ENCODE data around the gene LIFR. TPM values are rescaled to one million over a fixed set of nuclear protein-coding genes. Genes with fewer than 3 reads are reported as not detected.

Gene LIFR
- polyA plus RNA-seq, 1 of the 3 experiments (the other 2 are of a cell fraction) = 3.8 TPM

DNA sequence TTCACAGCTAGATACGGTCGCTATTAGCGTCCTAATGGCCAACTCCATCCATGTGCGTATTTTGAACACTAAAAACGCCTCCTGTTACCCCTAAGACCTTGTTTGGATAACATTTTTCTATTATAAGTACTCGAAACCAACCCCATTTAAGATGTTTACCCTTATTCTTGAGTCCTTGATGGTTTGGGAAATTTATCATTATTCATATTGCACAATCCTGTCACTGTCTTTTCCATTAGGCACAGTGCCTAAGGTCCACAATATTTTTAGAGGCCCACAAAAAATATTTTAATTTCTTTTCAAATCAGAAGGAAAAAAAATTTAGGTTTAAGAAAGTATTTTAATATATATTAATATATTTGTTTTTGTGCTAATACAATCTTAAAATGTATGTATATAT is 1.3 kb upstream of the LIFR start:
- peaks cover 4% of the 10 kb centered on the region for H3F3A ChIP-seq (replicated peaks; ENCODE audit: insufficient read depth)
- ChIA-PET POLR2A (interaction anchor here (0.7 kb wide), 1 partner anchor 17 kb away, joined by 3 read pairs; no protein-coding TSS in a partner anchor), CTCF (interaction anchor here (0.6 to 1.5 kb wide), 4 partner anchors 16 to 250 kb away, joined by 3 to 6 read pairs (median 4); no protein-coding TSS in a partner anchor)
- peaks cover 0 to 4% of the 10 kb centered on the region in 2 experiments; a peak in 2 of 4 replicates for H3K4me1 ChIP-seq (ENCODE audit: control insufficient read depth in 1 of 2, insufficient read depth in 2 of 2, low read depth in 1 of 2, low read length in 1 of 2)
- no peaks in the 10 kb centered on the region for H3K9me3 ChIP-seq
- H3K9me2 ChIP-seq = no peaks in the 10 kb centered on the region
- peak overlapping the region in 1 of 2 experiments; percentile 97; a peak in 2 of 4 replicates for H3K27ac ChIP-seq (ENCODE audit: low read depth in 2 of 2, low read length in 1 of 2)
- H3K9ac ChIP-seq = no peak overlapping the region
- TF ChIP-seq YY1 (IDR thresholded peaks at IDR 0.05; ENCODE audit: low read depth) (no peak), GABPA (IDR thresholded peaks at IDR 0.05; ENCODE audit: low read depth) (no peak), NRF1 (IDR thresholded peaks at IDR 0.05; ENCODE audit: low read depth, low read length) (no peak), SMC3 (IDR thresholded peaks at IDR 0.05; ENCODE audit: low read depth, low read length) (no peak), EP300 (IDR thresholded peaks at IDR 0.05; ENCODE audit: borderline replicate concordance in 1 of 2, low read depth in 1 of 2, low read length in 1 of 2) (no peak), MAX (IDR thresholded peaks at IDR 0.05; ENCODE audit: low read depth) (no peak), CHD2 (IDR thresholded peaks at IDR 0.05; ENCODE audit: low read length, partially characterized antibody) (no peak), RXRA (IDR thresholded peaks at IDR 0.05; ENCODE audit: borderline replicate concordance, low read depth) (no peak), FOXJ3 (CRISPR knock-in tag; IDR thresholded peaks at IDR 0.05) (no peak), RCOR1 (IDR thresholded peaks at IDR 0.05; ENCODE audit: low read length) (no peak), GATA2 (CRISPR knock-in tag; IDR thresholded peaks at IDR 0.05) (no peak), REST (IDR thresholded peaks at IDR 0.05; ENCODE audit: low read depth, low read length) (no peak), TAF1 (IDR thresholded peaks at IDR 0.05; ENCODE audit: borderline replicate concordance, low read depth, low read length) (no peak), JUND (IDR thresholded peaks at IDR 0.05) (no peak)
- TF ChIP-seq, protein P1, sequence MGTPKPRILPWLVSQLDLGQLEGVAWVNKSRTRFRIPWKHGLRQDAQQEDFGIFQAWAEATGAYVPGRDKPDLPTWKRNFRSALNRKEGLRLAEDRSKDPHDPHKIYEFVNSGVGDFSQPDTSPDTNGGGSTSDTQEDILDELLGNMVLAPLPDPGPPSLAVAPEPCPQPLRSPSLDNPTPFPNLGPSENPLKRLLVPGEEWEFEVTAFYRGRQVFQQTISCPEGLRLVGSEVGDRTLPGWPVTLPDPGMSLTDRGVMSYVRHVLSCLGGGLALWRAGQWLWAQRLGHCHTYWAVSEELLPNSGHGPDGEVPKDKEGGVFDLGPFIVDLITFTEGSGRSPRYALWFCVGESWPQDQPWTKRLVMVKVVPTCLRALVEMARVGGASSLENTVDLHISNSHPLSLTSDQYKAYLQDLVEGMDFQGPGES (IDR thresholded peaks at IDR 0.05; ENCODE audit: low read depth, low read length) = no peak
- H3K79me2 ChIP-seq (ENCODE audit: insufficient read depth) = peaks cover 11% of the 10 kb centered on the region; the same call in 1 of the 2 replicates
- peak overlapping the region; percentile 87 to 91; a peak in 3 of 4 replicates for H3K4me3 ChIP-seq (ENCODE audit: low read depth in 2 of 2, low read length in 1 of 2)
- H3K36me3 ChIP-seq (replicated peaks in 1 of 2; ENCODE audit: control insufficient read depth in 1 of 2, insufficient read depth in 2 of 2, low read length in 1 of 2) = no peaks in the 10 kb centered on the region
- H2AFZ ChIP-seq (ENCODE audit: low read depth) = peak overlapping the region; percentile 89; the same call in 1 of the 2 replicates
- H3K4me2 ChIP-seq = peak overlapping the region; percentile 88
- H4K20me1 ChIP-seq (ENCODE audit: insufficient read depth) = no peaks in the 10 kb centered on the region
- WGBS (ENCODE audit: low lambda C conversion rate) = 83% methylated on average over 6 of the region's 6 CpGs
- H3K27me3 ChIP-seq (ENCODE audit: insufficient read depth) = no peaks in the 10 kb centered on the region
- DNase-seq = no peak

Measured in SK-N-SH (cell line).